SK-N-SH (cell line): ENCODE results near the gene LAPTM4A.

ENCODE experiments used
- CTCF ChIP-seq: fragments of 200-600 bp; sonication (generic); IDR thresholded peaks from 2 replicates; pipeline ENCODE4 v1.6.1; 2017; ENCODE audit warnings: antibody characterized with exemption, mild to moderate bottlenecking, moderate library complexity
- EP300 ChIP-seq, 2 experiments: IDR thresholded peaks; 2 replicates each; pipeline versions ENCODE4 v1.4.0 to v1.6.1; 2012; ENCODE audit warnings: borderline replicate concordance in 1 of 2, low read depth in 1 of 2, low read length in 1 of 2
- JUND ChIP-seq: IDR thresholded peaks from 2 replicates; pipeline ENCODE4 v1.4.0; 2012
- MAX ChIP-seq: IDR thresholded peaks from 2 replicates; pipeline ENCODE4 v1.4.0; 2012; ENCODE audit warnings: low read depth
- NFIC ChIP-seq: IDR thresholded peaks from 2 replicates; pipeline ENCODE4 v1.4.0; 2012; ENCODE audit warnings: borderline replicate concordance
- RAD21 ChIP-seq: IDR thresholded peaks from 2 replicates; pipeline ENCODE4 v1.6.1; 2012; ENCODE audit warnings: mild to moderate bottlenecking, low read length
- RFX5 ChIP-seq: IDR thresholded peaks from 2 replicates; pipeline ENCODE4 v1.6.1; 2012; ENCODE audit warnings: mild to moderate bottlenecking, improper control_type of control experiment, low read length
- RXRA ChIP-seq: IDR thresholded peaks from 2 replicates; pipeline ENCODE4 v1.4.0; 2012; ENCODE audit warnings: low read depth, mild to moderate bottlenecking, borderline replicate concordance
- TEAD4 ChIP-seq: IDR thresholded peaks from 2 replicates; pipeline ENCODE4 v1.4.0; 2012; ENCODE audit warnings: mild to moderate bottlenecking, borderline replicate concordance; ENCODE audit not compliant: insufficient read depth
- YY1 ChIP-seq: IDR thresholded peaks from 2 replicates; pipeline ENCODE4 v1.4.0; 2012; ENCODE audit warnings: low read depth, mild to moderate bottlenecking

- TF ChIP-seq CTCF, result no peak
- no peak for TF ChIP-seq RFX5
- TF ChIP-seq NFIC, result no peak
- no peak for TF ChIP-seq JUND
- TF ChIP-seq TEAD4, result no peak
- no peak for TF ChIP-seq RAD21
- TF ChIP-seq YY1, result no peak
- no peak for TF ChIP-seq MAX
- no peak for TF ChIP-seq RXRA
- no peak for TF ChIP-seq EP300 (IDR thresholded peaks at IDR 0.05; ENCODE audit: borderline replicate concordance in 1 of 2, low read depth in 1 of 2, low read length in 1 of 2)
Observed at GRCh38 chr2:20035955-20036666, 15.3 kb downstream of the LAPTM4A start.
